HepG2 (cell line): ENCODE results near the gene TMEM223. TPM values are rescaled to one million over a fixed set of nuclear protein-coding genes. Genes with fewer than 3 reads are reported as not detected.
A peak's percentile ranks its signal among the peaks of the same experiment; 100 is the strongest.

Experiments used
- HNF4G ChIP-seq, 2 experiments: sonication (generic) in 1 of 2; formaldehyde crosslinking in 1 of 2; IDR thresholded peaks; 2 replicates each; pipeline versions ENCODE4 v1.4.0 to v1.6.1; 2011 to 2020; ENCODE audit warnings: borderline replicate concordance in 2 of 2, low read depth in 2 of 2, mild to moderate bottlenecking in 2 of 2, low read length in 1 of 2, missing genetic modification reagents in 1 of 2, moderate library complexity in 1 of 2
- NFKB2 ChIP-seq: sonication (generic); formaldehyde crosslinking; IDR thresholded peaks from 2 replicates; pipeline ENCODE4 v1.4.0; 2020; ENCODE audit warnings: missing genetic modification reagents, borderline replicate concordance
- NR2C2 ChIP-seq: sonication (generic); formaldehyde crosslinking; IDR thresholded peaks from 2 replicates; pipeline ENCODE4 v1.4.0; 2020; ENCODE audit warnings: missing genetic modification reagents, mild to moderate bottlenecking, moderate library complexity, borderline replicate concordance
- PLRG1 ChIP-seq: fragments of 450-650 bp; conservative IDR thresholded peaks from 2 replicates; pipeline ENCODE4 v1.6.1; 2016
- WIZ ChIP-seq: sonication (generic); formaldehyde crosslinking; IDR thresholded peaks from 2 replicates; pipeline ENCODE4 v1.5.1; 2020; ENCODE audit warnings: mild to moderate bottlenecking, missing genetic modification reagents
- ZNF557 ChIP-seq: sonication (generic); formaldehyde crosslinking; IDR thresholded peaks from 2 replicates; pipeline ENCODE4 v1.4.0; 2020; ENCODE audit warnings: missing genetic modification reagents
- ZSCAN20 ChIP-seq: sonication (generic); formaldehyde crosslinking; IDR thresholded peaks from 2 replicates; pipeline ENCODE4 v1.4.0; 2020; ENCODE audit warnings: missing genetic modification reagents, mild to moderate bottlenecking, borderline replicate concordance
- polyA plus RNA-seq, 8 experiments: library from polyadenylated mRNA; depleted of rRNA in 3 of 8; stranded (reverse) in 7 of 8; unstranded in 1 of 8; fragments of >200 nt; fragmentation: Illumina TruSeq in 4 of 8; extraction: Trizol in 4 of 8; gene quantifications; 2 replicates each; pipeline versions ENCODE4 v1.2.1 to v1.2.3, GENCODE V29; 2011 to 2016; ENCODE audit warnings: low read depth in 4 of 8, missing spikeins in 1 of 8, mixed read lengths in 1 of 8; ENCODE audit not compliant: insufficient read depth in 1 of 8
- total RNA-seq, 5 experiments: library from RNA; depleted of rRNA; stranded (reverse); fragments of >200 nt; fragmentation: Illumina TruSeq; extraction: Trizol; gene quantifications; 2 replicates each; pipeline ENCODE4 v1.2.3, GENCODE V29; 2016; ENCODE audit warnings: low read depth in 1 of 5
- TF ChIP-seq, protein P1 (sequence below): sonication (generic); formaldehyde crosslinking; IDR thresholded peaks from 2 replicates; pipeline ENCODE4 v1.4.0; 2020; ENCODE audit warnings: missing genetic modification reagents, borderline replicate concordance
- TF ChIP-seq, protein P2 (sequence below): sonication (generic); formaldehyde crosslinking; conservative IDR thresholded peaks from 2 replicates; pipeline ENCODE4 v1.4.0; 2020; ENCODE audit warnings: missing genetic modification reagents
- TF ChIP-seq, protein P3 (sequence below): sonication (generic); formaldehyde crosslinking; IDR thresholded peaks from 2 replicates; pipeline ENCODE4 v1.5.1; 2020; ENCODE audit warnings: mild to moderate bottlenecking, missing genetic modification reagents
- TF ChIP-seq, protein P4 (sequence below), 2 experiments: sonication (generic) in 1 of 2; formaldehyde crosslinking in 1 of 2; IDR thresholded peaks; 2 replicates each; pipeline versions ENCODE4 v1.4.0 to v1.6.1; 2016 to 2020; ENCODE audit warnings: borderline replicate concordance in 1 of 2, low read depth in 1 of 2, mild to moderate bottlenecking in 1 of 2, missing genetic modification reagents in 1 of 2

TMEM223 gene
- total and polyA plus RNA-seq, 2 of the 13 experiments (the other 11 are each of a cell fraction or from before 2014, with no cell fraction given): 19.5 to 24.9 TPM

DNA sequence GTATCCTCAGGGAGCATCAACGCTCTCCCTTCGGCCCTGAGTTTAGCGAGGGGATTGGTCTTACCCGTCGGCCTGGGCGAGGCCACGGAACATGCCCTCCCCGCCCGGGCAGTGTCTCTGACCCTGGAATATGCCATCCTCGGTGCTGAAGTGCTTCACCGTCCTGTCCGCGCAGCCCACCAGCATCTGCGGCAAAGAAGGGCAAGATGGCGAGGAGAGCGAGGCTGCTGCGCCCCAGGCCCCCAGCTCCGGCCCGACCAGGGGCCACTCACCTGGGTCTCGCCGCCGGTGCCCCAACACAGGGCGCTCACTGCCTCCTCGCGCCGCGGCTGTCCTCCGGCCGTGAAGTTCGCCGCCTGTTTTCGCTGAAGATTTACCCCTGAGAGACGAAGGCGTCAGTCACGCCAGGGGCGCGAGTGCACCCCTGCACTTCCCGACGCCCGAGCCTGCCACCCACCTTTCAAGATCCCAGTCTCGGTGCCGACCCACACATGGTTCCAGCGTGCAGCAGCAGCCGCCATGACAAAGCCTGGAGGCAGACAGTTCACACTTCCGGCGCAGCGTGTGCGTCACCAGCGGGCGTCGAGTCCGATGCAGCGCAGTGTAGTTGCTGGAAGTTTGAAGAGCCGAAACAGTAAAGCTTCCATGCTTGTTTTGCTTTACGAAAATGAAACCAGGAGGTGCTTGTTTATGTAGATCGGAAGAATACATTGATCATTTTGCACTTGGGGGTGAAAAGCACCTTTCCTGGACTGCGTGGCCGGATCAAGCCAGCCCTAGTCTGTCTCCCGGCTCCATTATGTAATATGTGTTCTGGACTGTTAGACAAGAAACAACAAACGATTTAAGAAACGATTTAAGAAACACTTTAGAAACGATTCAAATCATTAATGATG, 47.5 kb upstream of the TMEM223 start, which contains the start of gene WDR74 (continued):
- TF ChIP-seq NFKB2 (CRISPR knock-in tag) (peak; percentile 81; the same call in 1 of the 2 replicates), WIZ (CRISPR knock-in tag) (peak; percentile 26; the same call in 1 of the 2 replicates), ZSCAN20 (CRISPR knock-in tag) (no peak), PLRG1 (no peak), HNF4G (IDR thresholded peaks at IDR 0.05; ENCODE audit: borderline replicate concordance, low read depth, low read length) (no peak), HNF4G (CRISPR knock-in tag; IDR thresholded peaks at IDR 0.05; ENCODE audit: borderline replicate concordance, low read depth) (0 out of 2 replicates have a peak, but pooled peaks have one; percentile 69), ZNF557 (no peak), NR2C2 (CRISPR knock-in tag) (peak; percentile 71)
- TF ChIP-seq, protein P1, sequence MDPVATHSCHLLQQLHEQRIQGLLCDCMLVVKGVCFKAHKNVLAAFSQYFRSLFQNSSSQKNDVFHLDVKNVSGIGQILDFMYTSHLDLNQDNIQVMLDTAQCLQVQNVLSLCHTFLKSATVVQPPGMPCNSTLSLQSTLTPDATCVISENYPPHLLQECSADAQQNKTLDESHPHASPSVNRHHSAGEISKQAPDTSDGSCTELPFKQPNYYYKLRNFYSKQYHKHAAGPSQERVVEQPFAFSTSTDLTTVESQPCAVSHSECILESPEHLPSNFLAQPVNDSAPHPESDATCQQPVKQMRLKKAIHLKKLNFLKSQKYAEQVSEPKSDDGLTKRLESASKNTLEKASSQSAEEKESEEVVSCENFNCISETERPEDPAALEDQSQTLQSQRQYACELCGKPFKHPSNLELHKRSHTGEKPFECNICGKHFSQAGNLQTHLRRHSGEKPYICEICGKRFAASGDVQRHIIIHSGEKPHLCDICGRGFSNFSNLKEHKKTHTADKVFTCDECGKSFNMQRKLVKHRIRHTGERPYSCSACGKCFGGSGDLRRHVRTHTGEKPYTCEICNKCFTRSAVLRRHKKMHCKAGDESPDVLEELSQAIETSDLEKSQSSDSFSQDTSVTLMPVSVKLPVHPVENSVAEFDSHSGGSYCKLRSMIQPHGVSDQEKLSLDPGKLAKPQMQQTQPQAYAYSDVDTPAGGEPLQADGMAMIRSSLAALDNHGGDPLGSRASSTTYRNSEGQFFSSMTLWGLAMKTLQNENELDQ: peak; percentile 84; the same call in 1 of the 2 replicates
- TF ChIP-seq, protein P2, sequence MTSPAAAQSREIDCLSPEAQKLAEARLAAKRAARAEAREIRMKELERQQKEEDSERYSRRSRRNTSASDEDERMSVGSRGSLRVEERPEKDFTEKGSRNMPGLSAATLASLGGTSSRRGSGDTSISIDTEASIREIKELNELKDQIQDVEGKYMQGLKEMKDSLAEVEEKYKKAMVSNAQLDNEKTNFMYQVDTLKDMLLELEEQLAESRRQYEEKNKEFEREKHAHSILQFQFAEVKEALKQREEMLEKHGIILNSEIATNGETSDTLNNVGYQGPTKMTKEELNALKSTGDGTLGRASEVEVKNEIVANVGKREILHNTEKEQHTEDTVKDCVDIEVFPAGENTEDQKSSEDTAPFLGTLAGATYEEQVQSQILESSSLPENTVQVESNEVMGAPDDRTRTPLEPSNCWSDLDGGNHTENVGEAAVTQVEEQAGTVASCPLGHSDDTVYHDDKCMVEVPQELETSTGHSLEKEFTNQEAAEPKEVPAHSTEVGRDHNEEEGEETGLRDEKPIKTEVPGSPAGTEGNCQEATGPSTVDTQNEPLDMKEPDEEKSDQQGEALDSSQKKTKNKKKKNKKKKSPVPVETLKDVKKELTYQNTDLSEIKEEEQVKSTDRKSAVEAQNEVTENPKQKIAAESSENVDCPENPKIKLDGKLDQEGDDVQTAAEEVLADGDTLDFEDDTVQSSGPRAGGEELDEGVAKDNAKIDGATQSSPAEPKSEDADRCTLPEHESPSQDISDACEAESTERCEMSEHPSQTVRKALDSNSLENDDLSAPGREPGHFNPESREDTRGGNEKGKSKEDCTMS: 0 out of 2 replicates have a peak, but pooled peaks have one; percentile 25
- TF ChIP-seq, protein P3, sequence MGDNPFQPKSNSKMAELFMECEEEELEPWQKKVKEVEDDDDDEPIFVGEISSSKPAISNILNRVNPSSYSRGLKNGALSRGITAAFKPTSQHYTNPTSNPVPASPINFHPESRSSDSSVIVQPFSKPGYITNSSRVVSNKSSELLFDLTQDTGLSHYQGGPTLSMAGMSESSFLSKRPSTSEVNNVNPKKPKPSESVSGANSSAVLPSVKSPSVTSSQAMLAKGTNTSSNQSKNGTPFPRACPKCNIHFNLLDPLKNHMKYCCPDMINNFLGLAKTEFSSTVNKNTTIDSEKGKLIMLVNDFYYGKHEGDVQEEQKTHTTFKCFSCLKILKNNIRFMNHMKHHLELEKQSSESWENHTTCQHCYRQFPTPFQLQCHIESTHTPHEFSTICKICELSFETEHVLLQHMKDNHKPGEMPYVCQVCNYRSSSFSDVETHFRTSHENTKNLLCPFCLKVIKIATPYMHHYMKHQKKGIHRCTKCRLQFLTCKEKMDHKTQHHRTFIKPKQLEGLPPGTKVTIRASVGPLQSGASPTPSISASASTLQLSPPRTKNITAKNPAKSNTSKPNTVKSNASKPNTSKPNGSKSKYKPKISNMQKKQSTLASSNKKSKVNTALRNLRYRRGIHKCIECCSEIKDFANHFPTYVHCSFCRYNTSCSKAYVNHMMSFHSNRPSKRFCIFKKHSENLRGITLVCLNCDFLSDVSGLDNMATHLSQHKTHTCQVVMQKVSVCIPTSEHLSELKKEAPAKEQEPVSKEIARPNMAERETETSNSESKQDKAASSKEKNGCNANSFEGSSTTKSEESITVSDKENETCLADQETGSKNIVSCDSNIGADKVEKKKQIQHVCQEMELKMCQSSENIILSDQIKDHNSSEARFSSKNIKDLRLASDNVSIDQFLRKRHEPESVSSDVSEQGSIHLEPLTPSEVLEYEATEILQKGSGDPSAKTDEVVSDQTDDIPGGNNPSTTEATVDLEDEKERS: no peak
- TF ChIP-seq, protein P4, sequence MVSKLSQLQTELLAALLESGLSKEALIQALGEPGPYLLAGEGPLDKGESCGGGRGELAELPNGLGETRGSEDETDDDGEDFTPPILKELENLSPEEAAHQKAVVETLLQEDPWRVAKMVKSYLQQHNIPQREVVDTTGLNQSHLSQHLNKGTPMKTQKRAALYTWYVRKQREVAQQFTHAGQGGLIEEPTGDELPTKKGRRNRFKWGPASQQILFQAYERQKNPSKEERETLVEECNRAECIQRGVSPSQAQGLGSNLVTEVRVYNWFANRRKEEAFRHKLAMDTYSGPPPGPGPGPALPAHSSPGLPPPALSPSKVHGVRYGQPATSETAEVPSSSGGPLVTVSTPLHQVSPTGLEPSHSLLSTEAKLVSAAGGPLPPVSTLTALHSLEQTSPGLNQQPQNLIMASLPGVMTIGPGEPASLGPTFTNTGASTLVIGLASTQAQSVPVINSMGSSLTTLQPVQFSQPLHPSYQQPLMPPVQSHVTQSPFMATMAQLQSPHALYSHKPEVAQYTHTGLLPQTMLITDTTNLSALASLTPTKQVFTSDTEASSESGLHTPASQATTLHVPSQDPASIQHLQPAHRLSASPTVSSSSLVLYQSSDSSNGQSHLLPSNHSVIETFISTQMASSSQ (IDR thresholded peaks at IDR 0.05; ENCODE audit: low read depth): no peak
- TF ChIP-seq, protein P4 (CRISPR knock-in tag; IDR thresholded peaks at IDR 0.05; ENCODE audit: borderline replicate concordance): peak; percentile 68
